ENCODE results near the gene PGBD5.

The PGBD5 gene

DNA sequence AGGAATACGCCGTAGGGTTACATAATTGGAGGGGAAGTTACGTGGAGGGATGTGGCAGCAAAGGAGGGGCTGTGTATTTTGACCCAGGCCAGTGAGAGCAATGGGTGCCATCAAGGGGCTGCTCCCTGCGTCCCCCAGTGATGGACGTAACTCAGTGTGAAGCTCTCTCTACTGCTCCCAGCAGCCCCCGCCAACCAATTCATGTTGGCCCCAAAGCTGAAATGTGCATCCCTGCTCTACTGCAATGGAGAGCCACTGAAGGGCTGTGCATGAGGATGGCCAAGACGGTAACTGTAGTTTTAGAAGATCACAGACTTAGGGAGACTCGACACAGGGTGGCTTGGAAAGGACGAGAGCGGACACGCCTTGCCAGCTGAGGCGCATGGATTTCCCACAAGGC is 38.3 kb downstream of the PGBD5 start:
- no peak for TF ChIP-seq JUND (IDR thresholded peaks at IDR 0.05; ENCODE audit: low read depth)
- no peak for DNase-seq (ENCODE audit: low read depth in 1 of 2, low spot score in 1 of 2)
- in situ Hi-C loops (cut with HindIII; ENCODE audit: low pct_unique_long_range_greater_than_20kb, low sequenced_read_pairs), result no loop called here

GRCh38 chr1:230387296-230387695 is 38.8 kb downstream of the PGBD5 start:
- DNase-seq (ENCODE audit: low read depth in 1 of 2, low spot score in 1 of 2), result no peak
- in situ Hi-C loops (cut with HindIII; ENCODE audit: low pct_unique_long_range_greater_than_20kb, low sequenced_read_pairs), result no loop called here
- no peak for TF ChIP-seq JUND (IDR thresholded peaks at IDR 0.05; ENCODE audit: low read depth)

- in situ Hi-C loops (cut with HindIII; ENCODE audit: low pct_unique_long_range_greater_than_20kb, low sequenced_read_pairs), result no loop called here
- DNase-seq (ENCODE audit: low read depth in 1 of 2, low spot score in 1 of 2), result no peak
- no peak for TF ChIP-seq JUND (IDR thresholded peaks at IDR 0.05; ENCODE audit: low read depth)
These were observed 39.4 kb downstream of the PGBD5 start for GRCh38 chr1:230386637-230387262.

GRCh38 chr1:230385930-230386329 is 40.2 kb downstream of the PGBD5 start:
- TF ChIP-seq JUND (IDR thresholded peaks at IDR 0.05; ENCODE audit: low read depth), result no peak
- DNase-seq (ENCODE audit: low read depth in 1 of 2, low spot score in 1 of 2), result no peak
- in situ Hi-C loops (cut with HindIII; ENCODE audit: low pct_unique_long_range_greater_than_20kb, low sequenced_read_pairs), result no loop called here

GRCh38 chr1:230385158-230385450 is 41.0 kb downstream of the PGBD5 start:
- no peak for DNase-seq (ENCODE audit: low read depth in 1 of 2, low spot score in 1 of 2)
- in situ Hi-C loops (cut with HindIII; ENCODE audit: low pct_unique_long_range_greater_than_20kb, low sequenced_read_pairs), result no loop called here
- TF ChIP-seq JUND (IDR thresholded peaks at IDR 0.05; ENCODE audit: low read depth), result no peak

GRCh38 chr1:230384380-230385157 is 41.6 kb downstream of the PGBD5 start:
- in situ Hi-C loops (cut with HindIII; ENCODE audit: low pct_unique_long_range_greater_than_20kb, low sequenced_read_pairs), result no loop called here
- no peak for TF ChIP-seq JUND (IDR thresholded peaks at IDR 0.05; ENCODE audit: low read depth)

GRCh38 chr1:230383425-230383824 is 42.7 kb downstream of the PGBD5 start:
- TF ChIP-seq JUND (IDR thresholded peaks at IDR 0.05; ENCODE audit: low read depth), result no peak
- in situ Hi-C loops (cut with HindIII; ENCODE audit: low pct_unique_long_range_greater_than_20kb, low sequenced_read_pairs), result no loop called here
- no peak for DNase-seq (ENCODE audit: low read depth in 1 of 2, low spot score in 1 of 2)

More at GRCh38 chr1:230384380-230385157, 41.6 kb downstream of the PGBD5 start:
- DNase-seq (ENCODE audit: low read depth in 1 of 2, low spot score in 1 of 2), result no peak

- no peak for TF ChIP-seq JUND (IDR thresholded peaks at IDR 0.05; ENCODE audit: low read depth)
- in situ Hi-C loops (cut with HindIII; ENCODE audit: low pct_unique_long_range_greater_than_20kb, low sequenced_read_pairs), result no loop called here
- peak; percentile 29 to 55 for DNase-seq (ENCODE audit: low read depth in 1 of 2, low spot score in 1 of 2)
These were observed 44.1 kb downstream of the PGBD5 start for GRCh38 chr1:230382001-230382491.

GRCh38 chr1:230381585-230381984 is 44.5 kb downstream of the PGBD5 start:
- no peak for DNase-seq (ENCODE audit: low read depth in 1 of 2, low spot score in 1 of 2)
- no peak for TF ChIP-seq JUND (IDR thresholded peaks at IDR 0.05; ENCODE audit: low read depth)
- in situ Hi-C loops (cut with HindIII; ENCODE audit: low pct_unique_long_range_greater_than_20kb, low sequenced_read_pairs), result no loop called here

- no peak for DNase-seq (ENCODE audit: low read depth in 1 of 2, low spot score in 1 of 2)
- in situ Hi-C loops (cut with HindIII; ENCODE audit: low pct_unique_long_range_greater_than_20kb, low sequenced_read_pairs), result no loop called here
- TF ChIP-seq JUND (IDR thresholded peaks at IDR 0.05; ENCODE audit: low read depth), result no peak
These were observed 45.1 kb downstream of the PGBD5 start for GRCh38 chr1:230381049-230381467.

- TF ChIP-seq JUND (IDR thresholded peaks at IDR 0.05; ENCODE audit: low read depth), result no peak
- in situ Hi-C loops (cut with HindIII; ENCODE audit: low pct_unique_long_range_greater_than_20kb, low sequenced_read_pairs), result no loop called here
- no peak for DNase-seq (ENCODE audit: low read depth in 1 of 2, low spot score in 1 of 2)
These were observed 46.2 kb downstream of the PGBD5 start for GRCh38 chr1:230379928-230380327.

DNA sequence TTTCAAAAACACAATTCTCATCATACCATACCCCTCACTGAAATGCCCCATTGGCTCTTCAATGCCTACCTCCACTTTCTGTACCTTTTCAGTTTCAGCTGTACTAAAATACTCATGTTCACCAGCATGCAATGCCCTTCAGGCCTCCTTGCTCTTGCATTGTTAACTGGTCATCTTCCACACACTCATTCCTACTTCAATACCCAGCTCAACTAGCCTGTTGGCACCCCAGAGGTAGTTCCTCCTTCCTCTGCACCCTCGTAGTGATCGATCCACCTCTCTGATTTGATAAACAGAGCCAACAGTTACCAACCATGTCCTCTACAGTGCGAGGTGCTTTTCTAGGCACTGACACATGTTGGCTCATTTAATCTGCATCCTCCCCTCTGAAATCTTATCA is 46.7 kb downstream of the PGBD5 start:
- in situ Hi-C loops (cut with HindIII; ENCODE audit: low pct_unique_long_range_greater_than_20kb, low sequenced_read_pairs), result no loop called here
- TF ChIP-seq JUND (IDR thresholded peaks at IDR 0.05; ENCODE audit: low read depth), result no peak
- DNase-seq (ENCODE audit: low read depth in 1 of 2, low spot score in 1 of 2), result no peak

GRCh38 chr1:230377851-230378250 is 48.3 kb downstream of the PGBD5 start:
- TF ChIP-seq JUND (IDR thresholded peaks at IDR 0.05; ENCODE audit: low read depth), result no peak
- in situ Hi-C loops (cut with HindIII; ENCODE audit: low pct_unique_long_range_greater_than_20kb, low sequenced_read_pairs), result no loop called here
- no peak for DNase-seq (ENCODE audit: low read depth in 1 of 2, low spot score in 1 of 2)
